H9 (cell line): ENCODE measurements around the gene MANSC4. TPM values are rescaled to one million over a fixed set of nuclear protein-coding genes. Genes with fewer than 3 reads are reported as not detected.
A peak's percentile ranks its signal among the peaks of the same experiment; 100 is the strongest.

ENCODE experiments used
- DNase-seq: peaks from one replicate; pipeline ENCODE4 v3.0.0-alpha.2; 2017
- H2AFZ ChIP-seq: one replicate; pipeline ENCODE4 v1.6.1; 2013; ENCODE audit warnings: mild to moderate bottlenecking, low read length, control low read depth, moderate library complexity
- H2AK5ac ChIP-seq: 2 replicates; pipeline ENCODE4 v1.6.1; 2013; ENCODE audit warnings: low read length, control low read depth, mixed read lengths; ENCODE audit not compliant: insufficient read length
- H2BK120ac ChIP-seq: one replicate; pipeline ENCODE4 v1.6.1; 2013; ENCODE audit warnings: low read depth, mild to moderate bottlenecking, low read length, control low read depth, inconsistent platforms; ENCODE audit not compliant: poor library complexity, severe bottlenecking
- H2BK12ac ChIP-seq: 2 replicates; pipeline ENCODE4 v1.6.1; 2013; ENCODE audit warnings: low read length, control low read depth, mixed read lengths, low read depth; ENCODE audit not compliant: insufficient read length
- H2BK15ac ChIP-seq: 2 replicates; pipeline ENCODE4 v1.6.1; 2013; ENCODE audit warnings: low read depth, low read length, control low read depth
- H2BK20ac ChIP-seq: one replicate; pipeline ENCODE4 v1.6.1; 2013; ENCODE audit warnings: low read depth, mild to moderate bottlenecking, low read length, control low read depth, inconsistent platforms; ENCODE audit not compliant: poor library complexity, severe bottlenecking
- H2BK5ac ChIP-seq: 2 replicates; pipeline ENCODE4 v1.6.1; 2013; ENCODE audit warnings: low read length, control low read depth, mixed read lengths; ENCODE audit not compliant: insufficient read length
- H3K14ac ChIP-seq: 2 replicates; pipeline ENCODE4 v1.6.1; 2013; ENCODE audit warnings: low read length, control low read depth; ENCODE audit not compliant: insufficient read depth
- H3K18ac ChIP-seq: 2 replicates; pipeline ENCODE4 v1.6.1; 2013; ENCODE audit warnings: low read depth, mild to moderate bottlenecking, mixed read lengths, low read length, control low read depth; ENCODE audit not compliant: insufficient read length
- H3K23ac ChIP-seq: 2 replicates; pipeline ENCODE4 v1.6.1; 2013; ENCODE audit warnings: low read length, control low read depth, mixed read lengths, low read depth; ENCODE audit not compliant: insufficient read length
- H3K23me2 ChIP-seq: 2 replicates; pipeline ENCODE4 v1.6.1; 2013; ENCODE audit warnings: low read depth, mild to moderate bottlenecking, mixed read lengths, low read length, control low read depth; ENCODE audit not compliant: insufficient read length, poor library complexity, severe bottlenecking
- H3K27ac ChIP-seq: 2 replicates; pipeline ENCODE4 v1.5.1; 2013; ENCODE audit warnings: low read length, control low read depth, mixed read lengths, low read depth; ENCODE audit not compliant: insufficient read length
- H3K27me3 ChIP-seq: 2 replicates; pipeline ENCODE4 v1.6.1; 2013; ENCODE audit warnings: low read length, control low read depth, inconsistent platforms; ENCODE audit not compliant: insufficient read depth
- H3K4ac ChIP-seq: 2 replicates; pipeline ENCODE4 v1.6.1; 2013; ENCODE audit warnings: low read depth, mild to moderate bottlenecking, control low read depth, inconsistent platforms, low read length, moderate library complexity
- H3K4me1 ChIP-seq: 2 replicates; pipeline ENCODE4 v1.6.1; 2013; ENCODE audit warnings: low read length, control low read depth, inconsistent platforms; ENCODE audit not compliant: insufficient read depth
- H3K4me2 ChIP-seq: 2 replicates; pipeline ENCODE4 v1.6.1; 2013; ENCODE audit warnings: low read length, control low read depth, mixed read lengths; ENCODE audit not compliant: insufficient read length, insufficient read depth
- H3K56ac ChIP-seq: 2 replicates; pipeline ENCODE4 v1.6.1; 2013; ENCODE audit warnings: low read depth, mild to moderate bottlenecking, mixed read lengths, low read length, control low read depth; ENCODE audit not compliant: insufficient read length
- H3K79me1 ChIP-seq: 2 replicates; pipeline ENCODE4 v1.6.1; 2013; ENCODE audit warnings: low read depth, mild to moderate bottlenecking, moderate library complexity, low read length, control low read depth, inconsistent platforms; ENCODE audit not compliant: insufficient read depth, poor library complexity, severe bottlenecking
- H3K79me2 ChIP-seq: 2 replicates; pipeline ENCODE4 v1.6.1; 2013; ENCODE audit warnings: low read length, control low read depth, inconsistent platforms; ENCODE audit not compliant: insufficient read depth
- H3K9ac ChIP-seq: 2 replicates; pipeline ENCODE4 v1.6.1; 2013; ENCODE audit warnings: low read length, control low read depth, mixed read lengths; ENCODE audit not compliant: insufficient read length; ENCODE audit errors: extremely low read depth
- H3K9me3 ChIP-seq: one replicate; pipeline ENCODE4 v1.6.1; 2013; ENCODE audit warnings: low read depth, low read length, inconsistent platforms; ENCODE audit not compliant: control insufficient read depth
- H3T11ph ChIP-seq: one replicate; pipeline ENCODE4 v1.6.1; 2013; ENCODE audit warnings: mild to moderate bottlenecking, low read length, control low read depth, inconsistent platforms
- H4K20me1 ChIP-seq: one replicate; pipeline ENCODE4 v1.6.1; 2013; ENCODE audit not compliant: control insufficient read depth, insufficient read length, insufficient read depth
- H4K5ac ChIP-seq: 2 replicates; pipeline ENCODE4 v1.6.1; 2013; ENCODE audit warnings: low read depth, mild to moderate bottlenecking, mixed read lengths, low read length, control low read depth; ENCODE audit not compliant: insufficient read length
- H4K8ac ChIP-seq: replicated peaks from 2 replicates; pipeline ENCODE4 v1.6.1; 2013; ENCODE audit warnings: low read length, control low read depth, mixed read lengths, low read depth; ENCODE audit not compliant: insufficient read length
- H4K91ac ChIP-seq: 2 replicates; pipeline ENCODE4 v1.6.1; 2013; ENCODE audit warnings: low read depth, mild to moderate bottlenecking, moderate library complexity, mixed read lengths, low read length, control low read depth; ENCODE audit not compliant: insufficient read length
- H3K27ac Mint-ChIP-seq, 3 experiments: 2 replicates in 2 of 3; 3 replicates in 1 of 3; pipeline ENCODE4 v1.8.0; 2020 to 2021; ENCODE audit warnings: mixed read lengths in 3 of 3, mild to moderate bottlenecking in 1 of 3, moderate library complexity in 1 of 3
- H3K27me3 Mint-ChIP-seq: 2 replicates; pipeline ENCODE4 v1.8.0; 2021; ENCODE audit warnings: low read depth, mild to moderate bottlenecking, moderate library complexity, mixed read lengths
- H3K36me3 Mint-ChIP-seq, 3 experiments: 2 replicates in 2 of 3; 3 replicates in 1 of 3; pipeline ENCODE4 v1.8.0; 2020 to 2021; ENCODE audit warnings: low read depth in 3 of 3, mixed read lengths in 3 of 3; ENCODE audit not compliant: insufficient read depth in 1 of 3
- H3K4me1 Mint-ChIP-seq, 2 experiments: 2 replicates each; pipeline ENCODE4 v1.8.0; 2020; ENCODE audit warnings: mixed read lengths in 2 of 2
- H3K4me3 Mint-ChIP-seq, 2 experiments: 2 replicates in 1 of 2; 3 replicates in 1 of 2; pipeline ENCODE4 v1.8.0; 2020 to 2021; ENCODE audit warnings: mild to moderate bottlenecking in 2 of 2, mixed read lengths in 2 of 2, moderate library complexity in 1 of 2
- H3K9me3 Mint-ChIP-seq, 2 experiments: 2 replicates in 1 of 2; 3 replicates in 1 of 2; pipeline ENCODE4 v1.8.0; 2020; ENCODE audit warnings: mild to moderate bottlenecking in 2 of 2, mixed read lengths in 2 of 2, moderate library complexity in 1 of 2
- WGBS: extraction: QIAGEN DNeasy Blood & Tissue Kit; methylation state at CpG from one replicate; pipeline ENCODE4 v1.1.7; 2013; ENCODE audit warnings: missing lambda C conversion rate, low lambda C conversion rate, mixed read lengths; ENCODE audit not compliant: insufficient read length; ENCODE audit errors: extremely low coverage; 5-methylcytosine and 5-hydroxymethylcytosine counted together
- total RNA-seq: library from RNA; stranded (reverse); gene quantifications from 2 replicates; pipeline ENCODE4 v1.2.1, GENCODE V29; 2021
- TF ChIP-seq, protein P1 (sequence below): fragments of 200-600 bp; sonication (generic); conservative IDR thresholded peaks from 3 replicates; pipeline ENCODE4 v1.8.0; 2021; ENCODE audit warnings: antibody characterized with exemption, mild to moderate bottlenecking

Gene MANSC4
- total RNA-seq, 1 experiment from 2014 or later = not detected

DNA sequence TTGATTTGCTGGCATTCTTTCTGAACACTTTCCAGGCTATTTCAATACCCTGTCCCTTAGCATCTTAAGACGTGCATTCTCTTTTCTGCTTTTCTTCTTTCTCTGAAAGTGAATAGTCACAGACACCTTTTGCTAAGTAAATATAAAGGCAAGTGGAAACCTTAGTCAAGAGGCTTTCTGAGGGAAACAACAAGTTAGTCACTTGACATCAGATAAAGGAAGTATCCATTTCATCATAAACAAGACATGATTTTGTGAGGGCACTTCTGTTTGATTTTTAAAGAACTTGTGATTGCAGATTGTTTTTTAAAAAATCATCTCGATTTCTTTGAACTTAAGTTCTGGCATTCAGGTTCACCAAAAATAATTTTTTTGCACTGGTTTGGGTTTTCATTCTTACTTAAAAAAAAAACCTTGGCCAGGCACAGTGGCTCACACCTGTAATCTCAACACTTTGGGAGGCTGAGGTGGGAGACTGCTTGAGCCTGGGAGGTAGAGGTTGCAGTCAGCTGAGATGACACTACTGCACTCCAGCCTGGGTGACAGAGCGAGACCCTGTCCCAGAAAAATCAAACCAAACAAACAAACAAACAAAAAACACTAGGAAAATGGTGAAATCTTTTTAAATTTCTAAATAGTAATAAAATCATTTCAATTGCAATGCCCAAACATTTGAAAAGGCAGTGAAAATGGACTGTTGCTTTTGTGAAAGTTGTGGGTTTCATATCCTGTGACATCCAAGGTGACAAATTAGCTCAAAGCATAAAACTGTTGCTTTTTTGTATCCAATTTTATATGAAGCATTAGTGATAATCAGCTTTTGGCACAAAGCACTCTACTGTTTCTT, 8.3 kb downstream of the MANSC4 start:
- Histone ChIP-seq H2BK5ac (no peak overlapping the region), H3K79me2 (no peaks in the 10 kb centered on the region), H3K14ac (no peak overlapping the region), H3K18ac (no peak overlapping the region), H4K91ac (no peak overlapping the region), H2BK120ac (no peak overlapping the region), H3K4me1 (no peaks in the 10 kb centered on the region), H2AK5ac (no peak overlapping the region), H3K79me1 (no peaks in the 10 kb centered on the region), H3K23me2 (no peaks in the 10 kb centered on the region), H3K23ac (no peak overlapping the region), H2BK20ac (peak overlapping the region; percentile 3), H2AFZ (no peak overlapping the region), H2BK12ac (no peak overlapping the region), H3K4ac (no peak overlapping the region), H3T11ph (no peak overlapping the region), H4K20me1 (no peaks in the 10 kb centered on the region), H3K4me2 (no peak overlapping the region), H3K9ac (no peak overlapping the region), H4K5ac (no peak overlapping the region), H3K27me3 (no peaks in the 10 kb centered on the region), H3K56ac (no peak overlapping the region), H3K27ac (no peak overlapping the region), H4K8ac (no peak overlapping the region), H3K9me3 (no peaks in the 10 kb centered on the region), H2BK15ac (no peak overlapping the region)
- no peaks in the 10 kb centered on the region for H3K9me3 Mint-ChIP-seq
- no peak for DNase-seq
- no peak overlapping the region for H3K4me3 Mint-ChIP-seq
- peak overlapping the region in 1 of 3 experiments; percentile 88; a peak in 1 of 7 replicates for H3K27ac Mint-ChIP-seq
- no peaks in the 10 kb centered on the region for H3K4me1 Mint-ChIP-seq
- H3K27me3 Mint-ChIP-seq = no peaks in the 10 kb centered on the region
- TF ChIP-seq, protein P1, sequence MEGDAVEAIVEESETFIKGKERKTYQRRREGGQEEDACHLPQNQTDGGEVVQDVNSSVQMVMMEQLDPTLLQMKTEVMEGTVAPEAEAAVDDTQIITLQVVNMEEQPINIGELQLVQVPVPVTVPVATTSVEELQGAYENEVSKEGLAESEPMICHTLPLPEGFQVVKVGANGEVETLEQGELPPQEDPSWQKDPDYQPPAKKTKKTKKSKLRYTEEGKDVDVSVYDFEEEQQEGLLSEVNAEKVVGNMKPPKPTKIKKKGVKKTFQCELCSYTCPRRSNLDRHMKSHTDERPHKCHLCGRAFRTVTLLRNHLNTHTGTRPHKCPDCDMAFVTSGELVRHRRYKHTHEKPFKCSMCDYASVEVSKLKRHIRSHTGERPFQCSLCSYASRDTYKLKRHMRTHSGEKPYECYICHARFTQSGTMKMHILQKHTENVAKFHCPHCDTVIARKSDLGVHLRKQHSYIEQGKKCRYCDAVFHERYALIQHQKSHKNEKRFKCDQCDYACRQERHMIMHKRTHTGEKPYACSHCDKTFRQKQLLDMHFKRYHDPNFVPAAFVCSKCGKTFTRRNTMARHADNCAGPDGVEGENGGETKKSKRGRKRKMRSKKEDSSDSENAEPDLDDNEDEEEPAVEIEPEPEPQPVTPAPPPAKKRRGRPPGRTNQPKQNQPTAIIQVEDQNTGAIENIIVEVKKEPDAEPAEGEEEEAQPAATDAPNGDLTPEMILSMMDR = no peak
- no CpG with 5 or more reads among the region's 3 CpGs for WGBS
- no peaks in the 10 kb centered on the region for H3K36me3 Mint-ChIP-seq
